ENCODE data around the gene EPPIN.
"Not testable (repeated sequence)": the region's sequence is repeated elsewhere in the genome, so short reads cannot be mapped to it uniquely, and the experiment has no call there.

EPPIN gene

GRCh38 chr20:45583502-45583901, 36.3 kb upstream of the EPPIN start:
- DNase-seq (ENCODE audit: extremely low spot score), result no peak
- no peak for TF ChIP-seq ARNT (IDR thresholded peaks at IDR 0.05)
- ChIA-PET CTCF (no interaction called here), POLR2A (no interaction called here)

DNA sequence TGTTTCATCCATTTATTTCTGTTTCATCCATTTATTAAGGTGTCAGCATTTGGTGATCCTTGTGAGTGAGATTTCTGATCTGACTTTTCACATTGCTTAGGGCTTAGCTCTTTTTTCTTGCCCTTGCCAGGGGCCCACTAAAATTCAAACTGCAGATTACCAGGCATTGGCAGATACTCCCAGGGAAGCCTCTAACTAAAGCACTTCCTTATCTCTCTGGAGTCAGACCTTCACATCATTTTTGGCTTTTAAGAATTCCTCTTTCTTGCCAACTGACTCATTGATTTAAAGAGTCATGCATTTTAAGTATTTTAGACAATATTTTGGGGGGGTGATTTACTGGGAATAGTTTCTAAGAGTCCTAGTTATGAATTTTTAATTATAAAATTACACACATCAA, 34.5 kb upstream of the EPPIN start:
- CTCF ChIA-PET, result no interaction called here
- no peak for DNase-seq (ENCODE audit: extremely low spot score)
- POLR2A ChIA-PET, result no interaction called here
- TF ChIP-seq L3MBTL2 (conservative IDR thresholded peaks at IDR 0.05), result no peak

DNA sequence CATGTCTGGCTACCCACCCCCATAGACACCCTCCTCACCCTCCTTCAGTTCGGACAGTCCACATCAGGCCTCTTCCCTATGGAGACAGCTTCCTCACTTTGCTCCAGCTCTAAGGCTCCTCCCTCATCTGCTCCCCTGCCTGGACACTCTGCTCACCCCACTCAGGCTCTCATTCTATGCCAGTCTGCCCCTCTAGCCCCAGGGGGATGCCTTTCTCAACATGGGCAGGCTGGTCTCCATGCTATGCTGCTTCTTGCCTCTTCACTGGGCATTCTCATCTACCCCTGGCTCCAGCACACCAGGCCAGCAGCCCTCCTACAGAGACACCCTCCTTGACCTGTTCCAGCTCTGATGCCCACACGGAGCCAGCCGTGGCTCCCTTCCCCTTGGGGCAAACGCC, 32.0 kb upstream of the EPPIN start, which contains the start of gene WFDC8:
Gene WFDC8 (minus strand): TSS at position 101 of the 400 bp plus-strand sequence. CDS start 37 bp downstream, at position 64.
- TF ChIP-seq CTBP1 (IDR thresholded peaks at IDR 0.05; ENCODE audit: borderline replicate concordance) (no peak), ZNF384 (IDR thresholded peaks at IDR 0.05) (no peak), FOXA1 (IDR thresholded peaks at IDR 0.05) (no peak), L3MBTL2 (conservative IDR thresholded peaks at IDR 0.05) (no peak), ARNT (IDR thresholded peaks at IDR 0.05) (no peak), FOXK2 (IDR thresholded peaks at IDR 0.05) (no peak), ELF4 (IDR thresholded peaks at IDR 0.05) (no peak), LEF1 (IDR thresholded peaks at IDR 0.05; ENCODE audit: borderline replicate concordance) (no peak), SUZ12 (IDR thresholded peaks at IDR 0.05) (no peak), TARDBP (IDR thresholded peaks at IDR 0.05) (no peak), BHLHE40 (IDR thresholded peaks at IDR 0.05; ENCODE audit: borderline replicate concordance) (no peak), HDGF (IDR thresholded peaks at IDR 0.05; ENCODE audit: borderline replicate concordance) (no peak), SP1 (IDR thresholded peaks at IDR 0.05) (no peak)
- TF ChIP-seq, protein P1, sequence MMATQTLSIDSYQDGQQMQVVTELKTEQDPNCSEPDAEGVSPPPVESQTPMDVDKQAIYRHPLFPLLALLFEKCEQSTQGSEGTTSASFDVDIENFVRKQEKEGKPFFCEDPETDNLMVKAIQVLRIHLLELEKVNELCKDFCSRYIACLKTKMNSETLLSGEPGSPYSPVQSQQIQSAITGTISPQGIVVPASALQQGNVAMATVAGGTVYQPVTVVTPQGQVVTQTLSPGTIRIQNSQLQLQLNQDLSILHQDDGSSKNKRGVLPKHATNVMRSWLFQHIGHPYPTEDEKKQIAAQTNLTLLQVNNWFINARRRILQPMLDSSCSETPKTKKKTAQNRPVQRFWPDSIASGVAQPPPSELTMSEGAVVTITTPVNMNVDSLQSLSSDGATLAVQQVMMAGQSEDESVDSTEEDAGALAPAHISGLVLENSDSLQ (IDR thresholded peaks at IDR 0.05), result no peak
- CTCF ChIA-PET, result no interaction called here
- POLR2A ChIA-PET, result no interaction called here
- no peak for DNase-seq (ENCODE audit: extremely low spot score)

GRCh38 chr20:45578231-45578630, 31.0 kb upstream of the EPPIN start:
- TF ChIP-seq BHLHE40 (IDR thresholded peaks at IDR 0.05; ENCODE audit: borderline replicate concordance) (no peak), ZNF384 (IDR thresholded peaks at IDR 0.05) (no peak), L3MBTL2 (conservative IDR thresholded peaks at IDR 0.05) (no peak), FOXM1 (IDR thresholded peaks at IDR 0.05; ENCODE audit: borderline replicate concordance) (no peak), ELF4 (IDR thresholded peaks at IDR 0.05) (no peak), LEF1 (IDR thresholded peaks at IDR 0.05; ENCODE audit: borderline replicate concordance) (no peak)
- POLR2A ChIA-PET, result no interaction called here
- CTCF ChIA-PET, result no interaction called here
- DNase-seq (ENCODE audit: extremely low spot score), result no peak

DNA sequence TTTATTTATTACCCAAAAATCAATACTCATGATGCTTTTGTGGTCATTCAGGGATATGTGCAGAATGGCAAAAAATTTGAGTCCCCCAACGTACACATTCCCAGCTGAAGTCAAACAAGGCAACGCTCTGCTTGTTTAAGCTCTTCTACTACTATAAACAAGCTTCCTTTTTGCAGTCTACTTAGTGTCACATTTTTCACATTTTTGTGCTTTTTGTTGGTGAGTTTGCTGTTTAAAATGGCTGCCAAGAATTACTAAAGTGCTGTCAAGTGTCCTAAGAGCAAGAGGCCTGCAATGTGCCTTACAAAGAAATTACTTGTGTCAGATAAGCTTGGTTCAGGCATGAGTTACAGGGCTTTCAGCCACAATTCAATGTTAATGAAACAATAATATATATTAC, 29.8 kb upstream of the EPPIN start:
- CTCF ChIA-PET, result no interaction called here
- TF ChIP-seq, protein P1 (IDR thresholded peaks at IDR 0.05), result no peak
- TF ChIP-seq FOXM1 (IDR thresholded peaks at IDR 0.05; ENCODE audit: borderline replicate concordance), result no peak
- TF ChIP-seq CTBP1 (IDR thresholded peaks at IDR 0.05; ENCODE audit: borderline replicate concordance), result no peak
- no peak for TF ChIP-seq NFRKB (IDR thresholded peaks at IDR 0.05)
- no peak for TF ChIP-seq L3MBTL2 (conservative IDR thresholded peaks at IDR 0.05)
- no peak for TF ChIP-seq TARDBP (IDR thresholded peaks at IDR 0.05)
- no peak for TF ChIP-seq SUZ12 (IDR thresholded peaks at IDR 0.05)
- no peak for TF ChIP-seq BHLHE40 (IDR thresholded peaks at IDR 0.05; ENCODE audit: borderline replicate concordance)
- TF ChIP-seq ZNF384 (IDR thresholded peaks at IDR 0.05), result no peak
- TF ChIP-seq LEF1 (IDR thresholded peaks at IDR 0.05; ENCODE audit: borderline replicate concordance), result no peak
- no peak for TF ChIP-seq ARNT (IDR thresholded peaks at IDR 0.05)
- TF ChIP-seq FOXK2 (IDR thresholded peaks at IDR 0.05), result no peak
- no peak for TF ChIP-seq FOXA1 (IDR thresholded peaks at IDR 0.05)
- no peak for TF ChIP-seq HDGF (IDR thresholded peaks at IDR 0.05; ENCODE audit: borderline replicate concordance)
- TF ChIP-seq ELF4 (IDR thresholded peaks at IDR 0.05), result no peak
- TF ChIP-seq SP1 (IDR thresholded peaks at IDR 0.05), result no peak
- POLR2A ChIA-PET, result no interaction called here
- DNase-seq (ENCODE audit: extremely low spot score), result no peak

GRCh38 chr20:45575931-45576330, 28.7 kb upstream of the EPPIN start:
- POLR2A ChIA-PET, result no interaction called here
- no peak for DNase-seq (ENCODE audit: extremely low spot score)
- TF ChIP-seq L3MBTL2 (conservative IDR thresholded peaks at IDR 0.05) (no peak), CTBP1 (IDR thresholded peaks at IDR 0.05; ENCODE audit: borderline replicate concordance) (no peak), FOXK2 (IDR thresholded peaks at IDR 0.05) (no peak), FOXM1 (IDR thresholded peaks at IDR 0.05; ENCODE audit: borderline replicate concordance) (no peak), BHLHE40 (IDR thresholded peaks at IDR 0.05; ENCODE audit: borderline replicate concordance) (no peak), HDGF (IDR thresholded peaks at IDR 0.05; ENCODE audit: borderline replicate concordance) (no peak), ARNT (IDR thresholded peaks at IDR 0.05) (no peak), FOXA1 (IDR thresholded peaks at IDR 0.05) (no peak), LEF1 (IDR thresholded peaks at IDR 0.05; ENCODE audit: borderline replicate concordance) (no peak), ELF4 (IDR thresholded peaks at IDR 0.05) (no peak), TARDBP (IDR thresholded peaks at IDR 0.05) (no peak), SUZ12 (IDR thresholded peaks at IDR 0.05) (no peak), SP1 (IDR thresholded peaks at IDR 0.05) (no peak), ZNF384 (IDR thresholded peaks at IDR 0.05) (no peak), NFRKB (IDR thresholded peaks at IDR 0.05) (no peak)
- TF ChIP-seq, protein P1 (IDR thresholded peaks at IDR 0.05), result no peak
- CTCF ChIA-PET, result no interaction called here

DNA sequence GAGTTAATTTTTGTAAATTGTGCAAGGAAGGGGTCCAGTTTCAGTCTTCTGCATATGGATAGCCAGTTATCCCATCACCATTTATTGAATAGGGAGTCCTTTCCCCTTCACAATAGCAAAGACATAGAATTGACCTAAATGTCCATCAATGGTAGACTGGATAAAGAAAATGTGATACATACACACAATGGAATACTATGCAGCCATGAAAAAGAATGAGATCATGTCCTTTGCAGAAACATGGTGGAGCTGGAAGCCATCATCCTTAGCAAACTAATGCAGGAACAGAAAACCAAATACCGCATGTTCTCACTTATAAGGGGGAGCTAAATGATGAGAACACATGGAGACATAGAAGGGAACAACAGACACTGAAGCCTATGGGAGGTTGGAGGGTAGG, 22.4 kb upstream of the EPPIN start:
- DNase-seq (ENCODE audit: extremely low spot score); CTCF ChIA-PET; POLR2A ChIA-PET: not testable (repeated sequence)

All from HEK293T (cell line).